H9 (cell line): ENCODE data around the gene ACACA. TPM values are rescaled to one million over a fixed set of nuclear protein-coding genes. Genes with fewer than 3 reads are reported as not detected.

Source experiments
- DNase-seq: peaks from one replicate; pipeline ENCODE4 v3.0.0-alpha.2; 2017
- H2AFZ ChIP-seq: one replicate; pipeline ENCODE4 v1.6.1; 2013; ENCODE audit warnings: mild to moderate bottlenecking, low read length, control low read depth, moderate library complexity
- H2AK5ac ChIP-seq: 2 replicates; pipeline ENCODE4 v1.6.1; 2013; ENCODE audit warnings: low read length, control low read depth, mixed read lengths; ENCODE audit not compliant: insufficient read length
- H2BK120ac ChIP-seq: one replicate; pipeline ENCODE4 v1.6.1; 2013; ENCODE audit warnings: low read depth, mild to moderate bottlenecking, low read length, control low read depth, inconsistent platforms; ENCODE audit not compliant: poor library complexity, severe bottlenecking
- H2BK12ac ChIP-seq: 2 replicates; pipeline ENCODE4 v1.6.1; 2013; ENCODE audit warnings: low read length, control low read depth, mixed read lengths, low read depth; ENCODE audit not compliant: insufficient read length
- H2BK15ac ChIP-seq: 2 replicates; pipeline ENCODE4 v1.6.1; 2013; ENCODE audit warnings: low read depth, low read length, control low read depth
- H2BK20ac ChIP-seq: one replicate; pipeline ENCODE4 v1.6.1; 2013; ENCODE audit warnings: low read depth, mild to moderate bottlenecking, low read length, control low read depth, inconsistent platforms; ENCODE audit not compliant: poor library complexity, severe bottlenecking
- H2BK5ac ChIP-seq: 2 replicates; pipeline ENCODE4 v1.6.1; 2013; ENCODE audit warnings: low read length, control low read depth, mixed read lengths; ENCODE audit not compliant: insufficient read length
- H3K14ac ChIP-seq: 2 replicates; pipeline ENCODE4 v1.6.1; 2013; ENCODE audit warnings: low read length, control low read depth; ENCODE audit not compliant: insufficient read depth
- H3K18ac ChIP-seq: 2 replicates; pipeline ENCODE4 v1.6.1; 2013; ENCODE audit warnings: low read depth, mild to moderate bottlenecking, mixed read lengths, low read length, control low read depth; ENCODE audit not compliant: insufficient read length
- H3K23ac ChIP-seq: 2 replicates; pipeline ENCODE4 v1.6.1; 2013; ENCODE audit warnings: low read length, control low read depth, mixed read lengths, low read depth; ENCODE audit not compliant: insufficient read length
- H3K23me2 ChIP-seq: 2 replicates; pipeline ENCODE4 v1.6.1; 2013; ENCODE audit warnings: low read depth, mild to moderate bottlenecking, mixed read lengths, low read length, control low read depth; ENCODE audit not compliant: insufficient read length, poor library complexity, severe bottlenecking
- H3K27ac ChIP-seq: 2 replicates; pipeline ENCODE4 v1.5.1; 2013; ENCODE audit warnings: low read length, control low read depth, mixed read lengths, low read depth; ENCODE audit not compliant: insufficient read length
- H3K27me3 ChIP-seq: 2 replicates; pipeline ENCODE4 v1.6.1; 2013; ENCODE audit warnings: low read length, control low read depth, inconsistent platforms; ENCODE audit not compliant: insufficient read depth
- H3K4ac ChIP-seq: 2 replicates; pipeline ENCODE4 v1.6.1; 2013; ENCODE audit warnings: low read depth, mild to moderate bottlenecking, control low read depth, inconsistent platforms, low read length, moderate library complexity
- H3K4me1 ChIP-seq: 2 replicates; pipeline ENCODE4 v1.6.1; 2013; ENCODE audit warnings: low read length, control low read depth, inconsistent platforms; ENCODE audit not compliant: insufficient read depth
- H3K4me2 ChIP-seq: 2 replicates; pipeline ENCODE4 v1.6.1; 2013; ENCODE audit warnings: low read length, control low read depth, mixed read lengths; ENCODE audit not compliant: insufficient read length, insufficient read depth
- H3K56ac ChIP-seq: 2 replicates; pipeline ENCODE4 v1.6.1; 2013; ENCODE audit warnings: low read depth, mild to moderate bottlenecking, mixed read lengths, low read length, control low read depth; ENCODE audit not compliant: insufficient read length
- H3K79me1 ChIP-seq: 2 replicates; pipeline ENCODE4 v1.6.1; 2013; ENCODE audit warnings: low read depth, mild to moderate bottlenecking, moderate library complexity, low read length, control low read depth, inconsistent platforms; ENCODE audit not compliant: insufficient read depth, poor library complexity, severe bottlenecking
- H3K79me2 ChIP-seq: 2 replicates; pipeline ENCODE4 v1.6.1; 2013; ENCODE audit warnings: low read length, control low read depth, inconsistent platforms; ENCODE audit not compliant: insufficient read depth
- H3K9ac ChIP-seq: 2 replicates; pipeline ENCODE4 v1.6.1; 2013; ENCODE audit warnings: low read length, control low read depth, mixed read lengths; ENCODE audit not compliant: insufficient read length; ENCODE audit errors: extremely low read depth
- H3K9me3 ChIP-seq: one replicate; pipeline ENCODE4 v1.6.1; 2013; ENCODE audit warnings: low read depth, low read length, inconsistent platforms; ENCODE audit not compliant: control insufficient read depth
- H3T11ph ChIP-seq: one replicate; pipeline ENCODE4 v1.6.1; 2013; ENCODE audit warnings: mild to moderate bottlenecking, low read length, control low read depth, inconsistent platforms
- H4K20me1 ChIP-seq: one replicate; pipeline ENCODE4 v1.6.1; 2013; ENCODE audit not compliant: control insufficient read depth, insufficient read length, insufficient read depth
- H4K5ac ChIP-seq: 2 replicates; pipeline ENCODE4 v1.6.1; 2013; ENCODE audit warnings: low read depth, mild to moderate bottlenecking, mixed read lengths, low read length, control low read depth; ENCODE audit not compliant: insufficient read length
- H4K8ac ChIP-seq: replicated peaks from 2 replicates; pipeline ENCODE4 v1.6.1; 2013; ENCODE audit warnings: low read length, control low read depth, mixed read lengths, low read depth; ENCODE audit not compliant: insufficient read length
- H4K91ac ChIP-seq: 2 replicates; pipeline ENCODE4 v1.6.1; 2013; ENCODE audit warnings: low read depth, mild to moderate bottlenecking, moderate library complexity, mixed read lengths, low read length, control low read depth; ENCODE audit not compliant: insufficient read length
- H3K27ac Mint-ChIP-seq, 3 experiments: 2 replicates in 2 of 3; 3 replicates in 1 of 3; pipeline ENCODE4 v1.8.0; 2020 to 2021; ENCODE audit warnings: mixed read lengths in 3 of 3, mild to moderate bottlenecking in 1 of 3, moderate library complexity in 1 of 3
- H3K27me3 Mint-ChIP-seq: 2 replicates; pipeline ENCODE4 v1.8.0; 2021; ENCODE audit warnings: low read depth, mild to moderate bottlenecking, moderate library complexity, mixed read lengths
- H3K36me3 Mint-ChIP-seq, 3 experiments: 2 replicates in 2 of 3; 3 replicates in 1 of 3; pipeline ENCODE4 v1.8.0; 2020 to 2021; ENCODE audit warnings: low read depth in 3 of 3, mixed read lengths in 3 of 3; ENCODE audit not compliant: insufficient read depth in 1 of 3
- H3K4me1 Mint-ChIP-seq, 2 experiments: 2 replicates each; pipeline ENCODE4 v1.8.0; 2020; ENCODE audit warnings: mixed read lengths in 2 of 2
- H3K4me3 Mint-ChIP-seq, 2 experiments: 2 replicates in 1 of 2; 3 replicates in 1 of 2; pipeline ENCODE4 v1.8.0; 2020 to 2021; ENCODE audit warnings: mild to moderate bottlenecking in 2 of 2, mixed read lengths in 2 of 2, moderate library complexity in 1 of 2
- H3K9me3 Mint-ChIP-seq, 2 experiments: 2 replicates in 1 of 2; 3 replicates in 1 of 2; pipeline ENCODE4 v1.8.0; 2020; ENCODE audit warnings: mild to moderate bottlenecking in 2 of 2, mixed read lengths in 2 of 2, moderate library complexity in 1 of 2
- CTCF ChIP-seq: fragments of 200-600 bp; sonication (generic); conservative IDR thresholded peaks from 3 replicates; pipeline ENCODE4 v1.8.0; 2021; ENCODE audit warnings: antibody characterized with exemption, mild to moderate bottlenecking
- WGBS: extraction: QIAGEN DNeasy Blood & Tissue Kit; methylation state at CpG from one replicate; pipeline ENCODE4 v1.1.7; 2013; ENCODE audit warnings: missing lambda C conversion rate, low lambda C conversion rate, mixed read lengths; ENCODE audit not compliant: insufficient read length; ENCODE audit errors: extremely low coverage; 5-methylcytosine and 5-hydroxymethylcytosine counted together
- total RNA-seq: library from RNA; stranded (reverse); gene quantifications from 2 replicates; pipeline ENCODE4 v1.2.1, GENCODE V29; 2021

ACACA gene
- total RNA-seq, 1 experiment from 2014 or later: 135 TPM

- H3K56ac ChIP-seq: no peak overlapping the region
- H3K4ac ChIP-seq: no peak overlapping the region
- H3K23ac ChIP-seq: no peak overlapping the region
- H3T11ph ChIP-seq: no peak overlapping the region
- H3K36me3 Mint-ChIP-seq: peaks cover 35 to 67% (median 43%) of the 10 kb centered on the region in 3 experiments; a peak in 6 of 7 replicates
- no peak overlapping the region for H3K9ac ChIP-seq
- H3K4me1 ChIP-seq: peaks cover 4% of the 10 kb centered on the region; the same call in 1 of the 2 replicates
- no peak overlapping the region for H2BK5ac ChIP-seq
- H3K79me2 ChIP-seq: no peaks in the 10 kb centered on the region
- H3K79me1 ChIP-seq: no peaks in the 10 kb centered on the region
- H3K27ac Mint-ChIP-seq: no peak overlapping the region
- H3K4me3 Mint-ChIP-seq: no peak overlapping the region
- no CpG with 5 or more reads among the region's 3 CpGs for WGBS
- DNase-seq: no peak
- H2AK5ac ChIP-seq: no peak overlapping the region
- no peak overlapping the region for H3K18ac ChIP-seq
- H2BK15ac ChIP-seq: no peak overlapping the region
- H3K27me3 Mint-ChIP-seq: no peaks in the 10 kb centered on the region
- no peak overlapping the region for H2BK12ac ChIP-seq
- no peak overlapping the region for H2BK20ac ChIP-seq
- no peak overlapping the region for H4K8ac ChIP-seq
- H4K91ac ChIP-seq: no peak overlapping the region
- H4K20me1 ChIP-seq: no peaks in the 10 kb centered on the region
- no peaks in the 10 kb centered on the region for H3K9me3 Mint-ChIP-seq
- no peak overlapping the region for H3K14ac ChIP-seq
- peaks cover 19 to 25% of the 10 kb centered on the region in 2 experiments for H3K4me1 Mint-ChIP-seq
- no peak for TF ChIP-seq CTCF
- no peak overlapping the region for H2AFZ ChIP-seq
- H3K27me3 ChIP-seq: no peaks in the 10 kb centered on the region
- H3K9me3 ChIP-seq: no peaks in the 10 kb centered on the region
- no peak overlapping the region for H2BK120ac ChIP-seq
- no peaks in the 10 kb centered on the region for H3K23me2 ChIP-seq
- no peak overlapping the region for H4K5ac ChIP-seq
- H3K27ac ChIP-seq: no peak overlapping the region
- no peak overlapping the region for H3K4me2 ChIP-seq
Measured at GRCh38 chr17:37088459-37088858, 318.2 kb downstream of the ACACA start.
